ENCODE data around the gene CYBC1. TPM values are rescaled to one million over a fixed set of nuclear protein-coding genes. Genes with fewer than 3 reads are reported as not detected.
A peak's percentile ranks its signal among the peaks of the same experiment; 100 is the strongest.

CYBC1 gene
- total and polyA plus RNA-seq, 2 of the 8 experiments (the other 6 are each of a cell fraction or from before 2014, with no cell fraction given), result 74.6 to 81.4 TPM

DNA sequence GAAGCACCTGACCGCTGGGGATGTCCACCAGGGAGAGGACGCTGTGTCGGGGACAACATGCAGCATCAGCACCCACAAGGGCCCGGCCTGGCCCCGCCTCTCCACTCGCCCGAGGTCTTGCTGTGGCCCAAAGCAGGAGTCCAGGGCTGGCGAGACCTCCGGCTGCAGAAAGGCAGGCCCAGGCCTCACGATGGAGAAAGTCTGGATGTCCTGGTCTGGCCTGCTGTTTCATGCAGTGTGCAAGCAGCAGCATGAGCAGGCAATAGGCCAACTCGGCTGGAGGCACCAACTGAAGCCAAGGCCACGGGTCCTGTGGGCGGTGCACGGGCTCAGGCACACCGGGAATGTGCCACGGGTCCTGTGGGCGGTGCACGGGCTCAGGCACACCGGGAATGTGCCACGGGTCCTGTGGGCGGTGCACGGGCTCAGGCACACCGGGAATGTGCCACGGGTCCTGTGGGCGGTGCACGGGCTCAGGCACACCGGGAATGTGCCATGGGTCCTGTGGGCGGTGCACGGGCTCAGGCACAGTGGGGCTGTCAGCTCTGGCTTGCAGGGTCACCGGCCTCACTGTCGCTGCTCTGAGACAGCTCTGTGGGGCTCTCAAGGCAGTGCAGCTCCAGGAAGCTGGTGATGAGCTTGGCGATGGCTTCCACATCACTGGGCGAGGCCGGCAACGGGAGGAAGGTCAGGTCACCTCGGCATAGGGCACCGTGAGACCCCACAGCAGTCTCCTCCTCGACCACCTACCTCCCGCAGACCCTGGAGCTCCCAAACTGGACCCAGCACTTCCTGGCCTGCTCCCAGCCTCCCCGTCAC, 6.9 kb downstream of the CYBC1 start (continued):
- TF ChIP-seq, protein P1, sequence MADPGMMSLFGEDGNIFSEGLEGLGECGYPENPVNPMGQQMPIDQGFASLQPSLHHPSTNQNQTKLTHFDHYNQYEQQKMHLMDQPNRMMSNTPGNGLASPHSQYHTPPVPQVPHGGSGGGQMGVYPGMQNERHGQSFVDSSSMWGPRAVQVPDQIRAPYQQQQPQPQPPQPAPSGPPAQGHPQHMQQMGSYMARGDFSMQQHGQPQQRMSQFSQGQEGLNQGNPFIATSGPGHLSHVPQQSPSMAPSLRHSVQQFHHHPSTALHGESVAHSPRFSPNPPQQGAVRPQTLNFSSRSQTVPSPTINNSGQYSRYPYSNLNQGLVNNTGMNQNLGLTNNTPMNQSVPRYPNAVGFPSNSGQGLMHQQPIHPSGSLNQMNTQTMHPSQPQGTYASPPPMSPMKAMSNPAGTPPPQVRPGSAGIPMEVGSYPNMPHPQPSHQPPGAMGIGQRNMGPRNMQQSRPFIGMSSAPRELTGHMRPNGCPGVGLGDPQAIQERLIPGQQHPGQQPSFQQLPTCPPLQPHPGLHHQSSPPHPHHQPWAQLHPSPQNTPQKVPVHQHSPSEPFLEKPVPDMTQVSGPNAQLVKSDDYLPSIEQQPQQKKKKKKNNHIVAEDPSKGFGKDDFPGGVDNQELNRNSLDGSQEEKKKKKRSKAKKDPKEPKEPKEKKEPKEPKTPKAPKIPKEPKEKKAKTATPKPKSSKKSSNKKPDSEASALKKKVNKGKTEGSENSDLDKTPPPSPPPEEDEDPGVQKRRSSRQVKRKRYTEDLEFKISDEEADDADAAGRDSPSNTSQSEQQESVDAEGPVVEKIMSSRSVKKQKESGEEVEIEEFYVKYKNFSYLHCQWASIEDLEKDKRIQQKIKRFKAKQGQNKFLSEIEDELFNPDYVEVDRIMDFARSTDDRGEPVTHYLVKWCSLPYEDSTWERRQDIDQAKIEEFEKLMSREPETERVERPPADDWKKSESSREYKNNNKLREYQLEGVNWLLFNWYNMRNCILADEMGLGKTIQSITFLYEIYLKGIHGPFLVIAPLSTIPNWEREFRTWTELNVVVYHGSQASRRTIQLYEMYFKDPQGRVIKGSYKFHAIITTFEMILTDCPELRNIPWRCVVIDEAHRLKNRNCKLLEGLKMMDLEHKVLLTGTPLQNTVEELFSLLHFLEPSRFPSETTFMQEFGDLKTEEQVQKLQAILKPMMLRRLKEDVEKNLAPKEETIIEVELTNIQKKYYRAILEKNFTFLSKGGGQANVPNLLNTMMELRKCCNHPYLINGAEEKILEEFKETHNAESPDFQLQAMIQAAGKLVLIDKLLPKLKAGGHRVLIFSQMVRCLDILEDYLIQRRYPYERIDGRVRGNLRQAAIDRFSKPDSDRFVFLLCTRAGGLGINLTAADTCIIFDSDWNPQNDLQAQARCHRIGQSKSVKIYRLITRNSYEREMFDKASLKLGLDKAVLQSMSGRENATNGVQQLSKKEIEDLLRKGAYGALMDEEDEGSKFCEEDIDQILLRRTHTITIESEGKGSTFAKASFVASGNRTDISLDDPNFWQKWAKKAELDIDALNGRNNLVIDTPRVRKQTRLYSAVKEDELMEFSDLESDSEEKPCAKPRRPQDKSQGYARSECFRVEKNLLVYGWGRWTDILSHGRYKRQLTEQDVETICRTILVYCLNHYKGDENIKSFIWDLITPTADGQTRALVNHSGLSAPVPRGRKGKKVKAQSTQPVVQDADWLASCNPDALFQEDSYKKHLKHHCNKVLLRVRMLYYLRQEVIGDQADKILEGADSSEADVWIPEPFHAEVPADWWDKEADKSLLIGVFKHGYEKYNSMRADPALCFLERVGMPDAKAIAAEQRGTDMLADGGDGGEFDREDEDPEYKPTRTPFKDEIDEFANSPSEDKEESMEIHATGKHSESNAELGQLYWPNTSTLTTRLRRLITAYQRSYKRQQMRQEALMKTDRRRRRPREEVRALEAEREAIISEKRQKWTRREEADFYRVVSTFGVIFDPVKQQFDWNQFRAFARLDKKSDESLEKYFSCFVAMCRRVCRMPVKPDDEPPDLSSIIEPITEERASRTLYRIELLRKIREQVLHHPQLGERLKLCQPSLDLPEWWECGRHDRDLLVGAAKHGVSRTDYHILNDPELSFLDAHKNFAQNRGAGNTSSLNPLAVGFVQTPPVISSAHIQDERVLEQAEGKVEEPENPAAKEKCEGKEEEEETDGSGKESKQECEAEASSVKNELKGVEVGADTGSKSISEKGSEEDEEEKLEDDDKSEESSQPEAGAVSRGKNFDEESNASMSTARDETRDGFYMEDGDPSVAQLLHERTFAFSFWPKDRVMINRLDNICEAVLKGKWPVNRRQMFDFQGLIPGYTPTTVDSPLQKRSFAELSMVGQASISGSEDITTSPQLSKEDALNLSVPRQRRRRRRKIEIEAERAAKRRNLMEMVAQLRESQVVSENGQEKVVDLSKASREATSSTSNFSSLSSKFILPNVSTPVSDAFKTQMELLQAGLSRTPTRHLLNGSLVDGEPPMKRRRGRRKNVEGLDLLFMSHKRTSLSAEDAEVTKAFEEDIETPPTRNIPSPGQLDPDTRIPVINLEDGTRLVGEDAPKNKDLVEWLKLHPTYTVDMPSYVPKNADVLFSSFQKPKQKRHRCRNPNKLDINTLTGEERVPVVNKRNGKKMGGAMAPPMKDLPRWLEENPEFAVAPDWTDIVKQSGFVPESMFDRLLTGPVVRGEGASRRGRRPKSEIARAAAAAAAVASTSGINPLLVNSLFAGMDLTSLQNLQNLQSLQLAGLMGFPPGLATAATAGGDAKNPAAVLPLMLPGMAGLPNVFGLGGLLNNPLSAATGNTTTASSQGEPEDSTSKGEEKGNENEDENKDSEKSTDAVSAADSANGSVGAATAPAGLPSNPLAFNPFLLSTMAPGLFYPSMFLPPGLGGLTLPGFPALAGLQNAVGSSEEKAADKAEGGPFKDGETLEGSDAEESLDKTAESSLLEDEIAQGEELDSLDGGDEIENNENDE (IDR thresholded peaks at IDR 0.05; ENCODE audit: insufficient replicate concordance, low read length), result no peak
- TF ChIP-seq POLR2AphosphoS5 (IDR thresholded peaks at IDR 0.05; ENCODE audit: low read depth, low read length) (0 out of 2 replicates have a peak, but pooled peaks have one; percentile 44), TCF12 (IDR thresholded peaks at IDR 0.05; ENCODE audit: low read depth, low read length) (no peak), BCL11A (IDR thresholded peaks at IDR 0.05; ENCODE audit: low read depth in 2 of 2, low read length in 2 of 2) (no peak), SUZ12 (IDR thresholded peaks at IDR 0.05; ENCODE audit: low read length) (no peak)

Data from H1 (cell line).